ENCODE results near the gene MCF2.
"Not testable (repeated sequence)": the region's sequence is repeated elsewhere in the genome, so short reads cannot be mapped to it uniquely, and the experiment has no call there.

MCF2 gene

GRCh38 chrX:139708067-139708466 lies at the start of gene MCF2:
MCF2 (minus strand) TSS chrX:139708167; CDS start chrX:139651744, 56,423 bp downstream.
- DNase-seq: no peak

DNA sequence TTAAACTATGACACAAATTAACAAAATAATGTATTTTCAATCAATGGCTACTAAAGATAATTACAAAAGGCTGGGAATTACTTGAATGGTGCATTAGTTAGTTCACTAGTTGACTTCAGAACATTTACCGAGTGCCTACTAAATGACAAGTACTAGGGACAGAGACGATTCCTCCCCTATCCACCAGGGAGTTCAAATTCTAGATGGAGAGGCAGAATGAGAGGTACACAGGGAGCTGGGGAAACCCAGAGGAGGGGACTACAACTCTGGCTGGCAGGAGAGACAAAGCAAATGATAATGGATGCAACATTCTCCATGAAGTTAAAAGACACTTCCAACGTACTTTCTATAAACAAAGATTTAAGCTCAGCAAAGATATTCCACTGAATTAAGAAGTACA lies 43.1 kb upstream of the MCF2 start:
- no peak for DNase-seq

DNA sequence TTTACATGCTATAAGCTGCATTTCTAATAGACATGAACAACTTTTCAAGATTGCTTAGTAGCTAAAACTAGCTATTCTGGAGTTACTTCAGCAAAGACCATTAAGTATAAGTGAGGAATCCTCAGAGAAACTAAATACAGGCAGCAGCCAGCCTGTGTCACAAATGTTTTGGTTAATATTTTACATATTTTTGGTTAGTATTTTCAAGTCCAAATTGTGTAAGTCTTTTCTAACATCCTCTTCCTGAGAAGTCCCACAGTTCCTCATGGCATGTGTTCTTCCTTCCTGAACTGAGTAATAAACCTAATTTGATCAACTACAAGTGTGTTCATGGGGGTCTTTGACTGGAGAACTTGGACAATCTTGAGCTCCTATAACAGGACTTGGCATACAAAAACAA lies 42.4 kb upstream of the MCF2 start:
- no peak for DNase-seq

GRCh38 chrX:139739138-139739537 lies 31.2 kb upstream of the MCF2 start:
- no peak for DNase-seq

DNA sequence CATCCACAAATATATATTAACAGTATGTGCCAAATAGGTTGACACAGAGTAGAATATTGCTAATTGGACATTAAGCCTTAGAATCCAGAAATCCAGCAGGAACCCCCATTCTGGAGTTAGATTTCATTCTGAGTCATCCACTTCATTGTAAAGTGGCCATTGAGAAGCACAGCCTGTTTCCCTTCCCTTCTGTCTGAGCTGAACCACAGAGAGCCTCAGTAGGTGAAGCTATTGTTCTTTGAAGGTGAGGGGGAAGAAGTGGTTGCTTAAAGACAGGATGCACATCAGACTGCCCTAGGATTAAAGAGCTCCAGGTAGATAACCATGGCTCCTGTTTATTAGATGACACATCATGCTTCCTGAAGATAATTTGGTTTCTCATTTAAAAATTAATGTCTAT lies 30.6 kb upstream of the MCF2 start:
- DNase-seq: no peak

DNA sequence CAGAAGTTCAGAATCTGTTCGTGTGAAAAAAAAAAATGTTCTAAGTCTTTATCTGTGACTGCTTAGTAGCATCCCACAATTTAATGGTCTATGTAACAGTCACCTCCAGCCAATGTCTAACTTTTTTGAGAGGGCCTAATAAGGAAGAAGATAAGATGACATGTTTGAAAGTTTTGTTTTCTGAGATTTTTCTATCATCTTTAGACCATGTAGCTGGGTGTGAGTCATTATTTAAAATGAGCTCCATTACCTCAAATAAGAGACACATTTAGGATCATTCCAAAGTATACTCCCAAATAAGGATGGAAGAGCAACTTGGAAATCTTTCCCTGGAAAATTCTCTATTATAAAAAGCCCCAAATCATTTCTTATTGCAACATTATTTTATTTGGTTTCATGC lies 28.2 kb upstream of the MCF2 start:
- no peak for DNase-seq

GRCh38 chrX:139734996-139735395 lies 27.0 kb upstream of the MCF2 start:
- no peak for DNase-seq

DNA sequence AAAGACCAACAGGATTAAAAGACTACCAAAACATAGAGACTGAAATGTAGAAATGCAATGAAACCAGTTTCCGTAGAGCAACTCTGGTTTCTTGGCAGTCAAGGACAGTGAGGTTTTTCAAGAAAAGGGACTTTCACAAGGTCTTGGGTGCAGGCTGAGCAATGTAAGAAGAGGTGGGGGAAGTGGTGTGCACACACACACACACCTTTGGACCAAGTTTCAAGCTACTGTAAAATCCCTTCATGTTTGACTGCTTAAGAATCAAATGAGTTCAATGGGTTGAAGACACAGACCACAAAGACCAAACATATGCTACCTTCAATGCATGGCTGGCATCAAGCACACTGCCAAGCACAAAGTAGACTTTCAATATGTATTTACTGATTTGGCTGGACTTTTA lies 17.8 kb upstream of the MCF2 start:
- DNase-seq: no peak

GRCh38 chrX:139724626-139725025 lies 16.7 kb upstream of the MCF2 start:
- no peak for DNase-seq

DNA sequence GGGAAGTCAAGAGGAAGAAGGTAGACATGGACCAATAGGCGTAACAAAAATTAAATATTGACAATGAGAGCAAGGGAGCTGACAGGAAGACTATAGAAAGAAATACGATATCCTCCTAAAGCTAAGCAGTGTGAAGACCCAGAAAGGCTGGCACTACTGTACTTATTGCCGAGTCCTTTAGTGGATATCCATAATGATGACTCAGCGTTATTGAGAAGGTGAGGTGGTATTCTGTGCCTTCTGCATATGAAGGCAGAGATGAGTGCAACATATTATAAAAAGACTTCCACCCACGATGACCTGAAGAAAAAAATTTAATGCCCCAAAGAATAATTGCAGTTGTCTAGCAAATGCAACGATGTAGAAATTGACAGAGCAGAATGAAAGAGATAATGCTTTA lies 13.0 kb upstream of the MCF2 start:
- DNase-seq: no peak

- no peak for DNase-seq
These were observed 12.2 kb upstream of the MCF2 start for GRCh38 chrX:139720136-139720535.

- no peak for DNase-seq
These were observed 5.3 kb downstream of the MCF2 start for GRCh38 chrX:139702658-139703057.

DNA sequence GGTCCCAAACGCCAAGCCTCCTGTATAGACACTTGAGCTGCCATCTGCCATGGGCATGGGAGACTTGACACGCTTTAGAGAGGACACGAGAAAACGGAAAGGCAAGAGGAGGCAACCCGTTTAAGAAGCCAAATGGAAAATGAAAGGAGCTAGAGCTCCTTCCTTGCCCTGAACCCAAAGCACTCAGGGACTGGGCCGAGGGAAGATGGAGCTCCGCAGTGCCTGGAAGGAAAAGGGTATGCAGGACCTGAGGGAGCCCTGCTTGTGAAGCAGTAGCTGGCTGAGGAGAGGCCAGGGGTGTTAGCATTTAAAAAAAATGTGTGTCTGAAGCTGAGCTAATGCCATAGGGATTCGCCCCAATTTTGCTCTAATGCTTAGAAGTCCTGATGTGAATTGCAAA lies 15.1 kb downstream of the MCF2 start:
- no peak for DNase-seq

- DNase-seq: no peak
These were observed 15.5 kb downstream of the MCF2 start for GRCh38 chrX:139692506-139692849.

- DNase-seq: no peak
These were observed 16.0 kb downstream of the MCF2 start for GRCh38 chrX:139691843-139692505.

- DNase-seq: no peak
These were observed 16.5 kb downstream of the MCF2 start for GRCh38 chrX:139691493-139691842.

DNA sequence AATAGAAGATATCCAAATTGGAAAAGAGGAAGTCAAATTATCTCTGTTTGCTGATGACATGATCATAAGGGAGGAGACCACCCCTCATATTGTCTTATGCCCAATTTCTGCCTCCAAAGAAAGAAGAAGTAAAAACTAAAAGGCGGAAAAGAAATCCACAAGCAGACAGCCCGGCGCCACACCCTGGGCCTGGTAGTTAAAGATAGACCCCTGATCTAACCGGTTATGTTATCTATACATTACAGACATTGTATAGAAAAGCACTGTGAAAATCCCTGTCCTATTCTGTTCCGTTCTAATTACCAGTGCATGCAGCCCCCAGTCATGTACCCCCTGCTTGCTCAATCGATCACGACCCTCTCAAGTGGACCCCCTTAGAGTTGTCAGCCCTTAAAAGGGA lies 22.8 kb downstream of the MCF2 start:
- not testable (repeated sequence) for DNase-seq

- no peak for DNase-seq
These were observed 27.6 kb downstream of the MCF2 start for GRCh38 chrX:139680356-139680755.

DNA sequence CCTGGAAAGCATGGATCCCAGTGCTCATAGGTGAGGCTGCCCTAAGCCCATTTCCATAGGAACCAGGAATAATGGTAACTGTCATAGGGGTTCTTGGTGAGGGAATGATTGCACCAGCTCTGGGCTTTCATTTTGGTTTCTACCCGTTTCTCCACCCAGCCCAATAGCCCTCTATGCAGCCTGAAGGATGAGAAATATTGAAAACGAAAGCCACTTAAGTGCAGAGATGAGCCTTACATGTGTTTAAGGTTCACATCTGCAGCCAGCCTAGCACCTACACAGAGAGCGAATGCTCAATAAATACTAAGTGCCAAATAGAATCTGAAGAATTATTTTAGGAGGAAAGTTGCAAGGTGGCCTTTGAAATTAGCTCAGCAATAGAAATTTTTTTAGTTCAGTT lies 60.4 kb downstream of the MCF2 start:
- no peak for DNase-seq

- no peak for DNase-seq
These were observed 65.6 kb downstream of the MCF2 start for GRCh38 chrX:139642241-139642927.

DNA sequence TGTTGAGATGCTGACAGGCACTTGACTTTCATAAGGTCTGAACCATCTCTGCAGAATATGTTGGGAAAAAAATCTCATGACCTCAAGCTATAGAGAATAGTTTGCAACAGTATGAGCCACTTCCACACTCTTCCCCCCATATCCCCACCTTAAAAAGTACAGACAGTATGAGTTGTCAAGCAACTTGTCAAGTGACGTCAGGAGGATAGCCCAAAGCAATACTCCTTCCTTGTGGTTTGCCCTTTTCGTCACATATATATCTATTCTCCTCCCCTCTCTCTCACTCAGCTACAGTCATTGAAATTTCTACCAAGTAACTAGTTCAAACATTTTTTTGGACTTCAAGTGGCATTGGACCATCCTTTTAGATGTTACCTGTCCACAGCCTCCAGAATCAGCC lies 67.7 kb downstream of the MCF2 start:
- no peak for DNase-seq

- no peak for DNase-seq
These were observed 68.7 kb downstream of the MCF2 start for GRCh38 chrX:139639253-139639652.

GRCh38 chrX:139600105-139600504 lies 107.9 kb downstream of the MCF2 start:
- no peak for DNase-seq

DNA sequence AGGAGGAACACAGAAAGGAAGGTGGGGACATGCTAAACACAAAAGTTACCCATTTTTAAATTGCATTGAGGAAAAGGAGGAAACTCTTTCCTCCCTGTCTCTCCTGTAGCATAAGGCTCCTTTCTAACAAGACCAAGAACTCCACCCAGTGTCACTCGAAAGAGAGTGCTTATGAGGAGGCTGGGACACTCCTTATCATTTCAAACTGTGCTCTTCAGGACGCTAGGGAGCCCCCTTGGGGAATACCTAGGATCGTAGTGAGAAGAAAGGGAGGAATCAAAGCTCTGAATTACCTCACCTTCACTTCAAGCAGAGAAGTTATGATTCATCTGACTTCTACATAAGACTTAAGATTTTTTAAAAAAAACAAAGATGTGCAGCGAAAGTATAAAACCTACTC lies 111.9 kb downstream of the MCF2 start:
- DNase-seq: no peak

DNA sequence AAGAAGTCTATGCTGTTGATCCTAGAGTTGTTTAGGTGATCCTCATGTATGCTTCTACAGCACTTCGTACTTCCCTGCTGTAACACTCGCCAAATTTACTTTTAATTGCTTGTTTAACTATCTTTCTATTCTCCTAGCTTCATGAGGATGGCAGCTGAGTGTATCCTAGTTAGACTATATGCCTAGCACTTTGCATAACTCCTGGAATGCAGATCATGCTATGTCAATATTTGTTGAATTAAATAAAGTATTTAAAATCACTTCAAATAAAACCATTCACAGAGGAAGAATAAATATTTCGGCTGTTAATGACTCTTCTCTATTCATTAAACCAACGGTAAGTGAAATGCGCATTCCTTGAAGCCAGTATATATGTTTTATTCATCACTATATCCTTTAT lies 122.4 kb downstream of the MCF2 start:
- no peak for DNase-seq
